Right atrium auricular region (tissue), 2 donors: ENCODE results near the gene ITPR1. TPM values are rescaled to one million over a fixed set of nuclear protein-coding genes. Genes with fewer than 3 reads are reported as not detected.

Experiments used
- DNase-seq: peaks from one replicate; pipeline ENCODE4 v3.0.0-alpha.2; 2019; ENCODE audit warnings: low spot score
- H3K27ac ChIP-seq, 2 donors: fragments of 200-600 bp; sonication (generic); 1 replicate in 1 of 2; 2 replicates in 1 of 2; pipeline ENCODE4 v1.5.1; 2016 to 2019
- H3K27me3 ChIP-seq, 2 donors: fragments of 200-600 bp; sonication (generic); one replicate each; pipeline versions ENCODE4 v1.5.1 to v1.6.0; 2017 to 2019
- H3K36me3 ChIP-seq: fragments of 200-600 bp; sonication (generic); one replicate; pipeline ENCODE4 v1.5.1; 2016
- H3K4me1 ChIP-seq, 2 donors: fragments of 200-600 bp; sonication (generic); one replicate each; pipeline versions ENCODE4 v1.5.1 to v1.6.0; 2017 to 2019
- H3K4me3 ChIP-seq, 2 donors: fragments of 200-600 bp; sonication (generic); 1 replicate in 1 of 2; 2 replicates in 1 of 2; pipeline ENCODE4 v1.5.1; 2017 to 2019; ENCODE audit warnings: mild to moderate bottlenecking in 1 of 2, moderate library complexity in 1 of 2
- H3K9me3 ChIP-seq, 2 donors: fragments of 200-600 bp; sonication (generic); one replicate each; pipeline ENCODE4 v1.5.1; 2019
- total RNA-seq, 2 donors: library from RNA; depleted of rRNA; stranded (reverse); fragments of >200 nt; gene quantifications; one replicate each; pipeline ENCODE4 v1.1.0, GENCODE V29; 2016
- TF ChIP-seq, protein P1 (sequence below), 2 donors: fragments of 200-600 bp; sonication (generic); IDR thresholded peaks; one replicate each; pipeline ENCODE4 v1.5.1; 2019; ENCODE audit warnings: antibody characterized with exemption in 2 of 2

The ITPR1 gene
- total RNA-seq, 2 donors from 2014 or later: 36.7 to 42.5 TPM

DNA sequence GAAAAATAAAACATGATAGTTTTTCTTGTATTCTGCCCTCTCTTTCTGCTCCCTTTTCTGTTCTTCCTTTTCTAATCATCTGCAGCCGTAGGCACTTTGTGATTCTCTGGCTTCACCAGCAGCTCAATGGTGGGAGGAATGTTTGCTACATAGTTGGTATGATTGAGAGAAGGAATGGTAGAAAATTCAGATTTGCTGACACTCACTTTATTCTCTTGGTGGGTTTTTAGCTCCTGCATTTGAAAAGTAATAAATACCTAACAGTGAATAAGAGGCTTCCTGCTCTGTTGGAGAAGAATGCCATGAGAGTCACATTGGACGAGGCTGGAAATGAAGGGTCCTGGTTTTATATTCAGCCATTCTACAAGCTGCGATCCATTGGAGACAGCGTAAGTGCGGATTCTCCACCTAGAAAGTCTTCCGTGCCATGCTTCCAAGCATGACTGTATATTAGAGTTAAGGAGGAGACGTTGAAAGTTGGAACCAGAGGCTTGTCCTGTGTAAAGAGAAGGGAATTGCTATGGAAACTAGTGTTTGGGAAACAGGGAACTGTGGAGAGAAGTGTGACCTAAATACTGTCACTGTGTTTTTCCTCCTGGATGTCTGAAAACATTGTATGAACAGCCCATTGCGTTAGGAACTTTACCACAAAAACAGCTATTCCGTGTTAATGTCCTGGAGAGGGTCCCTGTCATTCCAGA is 148.9 kb downstream of the ITPR1 start:
- TF ChIP-seq, protein P1, sequence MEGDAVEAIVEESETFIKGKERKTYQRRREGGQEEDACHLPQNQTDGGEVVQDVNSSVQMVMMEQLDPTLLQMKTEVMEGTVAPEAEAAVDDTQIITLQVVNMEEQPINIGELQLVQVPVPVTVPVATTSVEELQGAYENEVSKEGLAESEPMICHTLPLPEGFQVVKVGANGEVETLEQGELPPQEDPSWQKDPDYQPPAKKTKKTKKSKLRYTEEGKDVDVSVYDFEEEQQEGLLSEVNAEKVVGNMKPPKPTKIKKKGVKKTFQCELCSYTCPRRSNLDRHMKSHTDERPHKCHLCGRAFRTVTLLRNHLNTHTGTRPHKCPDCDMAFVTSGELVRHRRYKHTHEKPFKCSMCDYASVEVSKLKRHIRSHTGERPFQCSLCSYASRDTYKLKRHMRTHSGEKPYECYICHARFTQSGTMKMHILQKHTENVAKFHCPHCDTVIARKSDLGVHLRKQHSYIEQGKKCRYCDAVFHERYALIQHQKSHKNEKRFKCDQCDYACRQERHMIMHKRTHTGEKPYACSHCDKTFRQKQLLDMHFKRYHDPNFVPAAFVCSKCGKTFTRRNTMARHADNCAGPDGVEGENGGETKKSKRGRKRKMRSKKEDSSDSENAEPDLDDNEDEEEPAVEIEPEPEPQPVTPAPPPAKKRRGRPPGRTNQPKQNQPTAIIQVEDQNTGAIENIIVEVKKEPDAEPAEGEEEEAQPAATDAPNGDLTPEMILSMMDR (IDR thresholded peaks at IDR 0.05): no peak
- Histone ChIP-seq H3K9me3 (no peaks in the 10 kb centered on the region), H3K4me1 (no peaks in the 10 kb centered on the region), H3K27me3 (no peaks in the 10 kb centered on the region), H3K27ac (no peak overlapping the region), H3K4me3 (no peak overlapping the region), H3K36me3 (peaks cover 23% of the 10 kb centered on the region)
- no peak for DNase-seq

DNA sequence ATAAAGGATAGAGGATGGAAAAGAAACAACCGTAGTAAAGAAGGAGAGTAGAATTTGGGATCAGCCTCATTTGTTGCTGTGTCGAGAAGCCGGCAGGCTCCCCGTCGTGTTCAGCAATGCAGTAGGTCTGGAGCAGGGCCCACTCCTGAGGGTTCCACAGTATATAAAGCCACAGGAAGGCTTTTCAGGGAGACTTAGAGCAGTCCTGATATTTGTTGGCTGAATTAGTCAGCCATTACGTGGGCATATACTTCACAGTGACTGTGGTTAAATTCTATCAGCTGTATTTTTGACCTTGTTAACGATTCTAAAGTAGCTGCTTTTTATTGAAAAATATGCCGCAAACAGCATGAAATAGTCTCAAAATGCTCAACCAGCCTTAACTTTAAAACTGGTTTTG is 149.5 kb downstream of the ITPR1 start:
- Histone ChIP-seq H3K9me3 (no peaks in the 10 kb centered on the region), H3K4me1 (no peaks in the 10 kb centered on the region), H3K36me3 (peaks cover 24% of the 10 kb centered on the region), H3K27me3 (no peaks in the 10 kb centered on the region), H3K4me3 (no peak overlapping the region), H3K27ac (peak overlapping the region in 1 of 2 donors; percentile 8)
- TF ChIP-seq, protein P1 (IDR thresholded peaks at IDR 0.05): no peak
- DNase-seq: no peak

DNA sequence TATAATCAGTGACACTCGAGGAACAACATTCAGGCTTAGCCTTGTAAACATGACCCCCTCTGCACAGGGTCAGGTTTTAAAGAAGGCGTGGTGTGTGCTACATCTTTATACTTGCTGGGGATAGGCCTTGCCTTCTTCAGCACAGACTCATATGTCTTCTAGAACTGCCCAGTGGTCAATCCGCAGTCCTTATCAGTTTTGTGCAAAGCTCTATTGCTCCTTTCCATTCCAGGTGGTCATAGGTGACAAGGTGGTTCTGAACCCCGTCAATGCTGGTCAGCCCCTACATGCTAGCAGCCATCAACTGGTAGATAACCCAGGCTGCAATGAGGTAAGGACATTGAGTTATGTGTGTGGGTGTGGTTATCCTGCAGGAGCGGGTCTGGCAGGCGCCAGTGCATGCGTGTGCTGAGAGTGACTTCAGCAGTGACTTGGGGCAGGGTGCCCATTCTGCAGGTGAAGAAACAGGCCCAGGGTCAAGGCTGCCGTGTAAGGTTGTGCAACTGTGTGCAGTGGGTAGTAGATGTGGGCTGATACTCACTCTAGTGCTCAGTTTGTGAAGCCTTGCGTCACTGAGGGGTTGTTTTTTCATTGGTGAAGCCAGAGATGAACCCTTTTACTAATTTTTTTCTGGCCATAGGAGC is 150.9 kb downstream of the ITPR1 start:
- no peaks in the 10 kb centered on the region for H3K4me1 ChIP-seq
- H3K36me3 ChIP-seq: peaks cover 24% of the 10 kb centered on the region
- H3K9me3 ChIP-seq: no peaks in the 10 kb centered on the region
- H3K27me3 ChIP-seq: no peaks in the 10 kb centered on the region
- H3K4me3 ChIP-seq: no peak overlapping the region
- no peak overlapping the region for H3K27ac ChIP-seq
- TF ChIP-seq, protein P1 (IDR thresholded peaks at IDR 0.05): no peak
- DNase-seq: no peak

DNA sequence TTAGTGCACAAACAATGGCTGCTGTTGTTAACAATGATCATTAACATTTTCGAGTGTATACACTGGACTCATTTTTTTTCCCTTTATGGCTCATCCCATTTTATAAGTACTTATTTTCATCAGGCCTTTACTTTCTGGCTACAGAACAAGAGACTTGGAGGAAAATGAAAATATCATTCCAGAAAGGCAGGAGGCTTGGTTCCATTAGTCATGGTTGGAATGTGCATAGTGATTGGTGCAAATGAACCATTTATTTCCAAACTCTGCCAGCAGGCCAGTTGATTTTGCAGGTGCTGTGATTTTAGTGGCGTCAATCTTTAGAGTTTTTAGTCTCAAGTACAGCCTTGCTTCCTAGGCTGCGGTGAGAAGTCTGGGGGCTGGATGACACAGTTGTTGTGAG is 151.8 kb downstream of the ITPR1 start:
- Histone ChIP-seq H3K27me3 (no peaks in the 10 kb centered on the region), H3K4me3 (no peak overlapping the region), H3K9me3 (no peaks in the 10 kb centered on the region), H3K27ac (no peak overlapping the region), H3K4me1 (no peaks in the 10 kb centered on the region), H3K36me3 (peaks cover 24% of the 10 kb centered on the region)
- DNase-seq: no peak
- TF ChIP-seq, protein P1 (IDR thresholded peaks at IDR 0.05): no peak

GRCh38 chr3:4645468-4645867 is 152.3 kb downstream of the ITPR1 start:
- no peak overlapping the region for H3K27ac ChIP-seq
- H3K4me1 ChIP-seq: no peaks in the 10 kb centered on the region
- H3K27me3 ChIP-seq: no peaks in the 10 kb centered on the region
- no peak overlapping the region for H3K4me3 ChIP-seq
- no peak for DNase-seq
- TF ChIP-seq, protein P1 (IDR thresholded peaks at IDR 0.05): no peak
- H3K36me3 ChIP-seq: peaks cover 24% of the 10 kb centered on the region
- H3K9me3 ChIP-seq: no peaks in the 10 kb centered on the region
